Vagina (tissue), 2 donors: Measurements from ENCODE around the gene GRM7.

ENCODE experiments used
- CTCF ChIP-seq, 3 experiments: fragments of 450-650 bp in 2 of 3; fragments of 200-600 bp in 1 of 3; sonication (generic) in 1 of 3; IDR thresholded peaks; one replicate each; pipeline ENCODE4 v1.5.1; 2017 to 2019; ENCODE audit warnings: antibody characterized with exemption in 3 of 3, mild to moderate bottlenecking in 2 of 3, moderate library complexity in 2 of 3
- POLR2A ChIP-seq, 2 donors: fragments of 450-650 bp; IDR thresholded peaks; one replicate each; pipeline ENCODE4 v1.6.1; 2017; ENCODE audit warnings: antibody characterized with exemption in 2 of 2, mild to moderate bottlenecking in 2 of 2, moderate library complexity in 2 of 2

DNA sequence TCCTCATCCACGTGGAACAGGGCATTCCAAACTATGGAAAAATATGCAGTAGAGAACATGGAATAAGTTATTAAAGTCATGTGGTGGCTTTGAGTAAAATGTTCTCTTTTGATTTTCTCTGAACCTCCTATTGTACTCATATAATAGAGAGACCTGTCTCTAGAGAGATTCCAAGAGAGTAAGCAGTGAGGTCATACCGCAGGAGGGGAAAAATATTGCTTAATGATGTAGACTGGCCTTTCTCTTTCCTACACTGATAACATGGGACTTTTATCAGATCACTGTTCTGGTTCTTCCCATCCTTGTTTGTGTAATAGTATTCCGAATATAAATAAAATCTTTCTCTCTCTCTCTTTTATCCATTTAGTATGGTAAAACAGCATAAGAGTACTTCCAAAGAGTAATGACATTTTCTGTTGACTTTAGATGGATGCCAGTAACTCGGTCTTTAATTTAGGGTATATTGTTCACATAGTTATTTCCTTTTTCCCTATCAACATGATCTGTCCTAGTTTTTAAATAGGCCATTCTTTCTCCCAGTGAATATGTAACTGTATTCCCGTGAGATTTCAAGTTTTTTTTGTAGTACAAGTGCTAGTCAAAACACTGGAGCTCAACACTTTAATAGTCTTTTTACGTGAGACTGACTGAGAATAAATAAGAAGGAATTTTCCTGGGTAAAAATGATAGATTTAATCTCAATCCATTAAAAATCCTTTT, 826.7 kb downstream of the GRM7 start:
- no peak for TF ChIP-seq CTCF (IDR thresholded peaks at IDR 0.05)
- TF ChIP-seq POLR2A (IDR thresholded peaks at IDR 0.05) = no peak
